SK-N-SH (cell line): ENCODE data around the gene CUEDC1. TPM values are rescaled to one million over a fixed set of nuclear protein-coding genes. Genes with fewer than 3 reads are reported as not detected.
A peak's percentile ranks its signal among the peaks of the same experiment; 100 is the strongest.

Experiments
- CTCF ChIA-PET: fragments of 300-600, 350-600 bp; formaldehyde crosslinking; extraction: SDS; loops from one replicate; lab custom pipeline; 2021; lab: Yijun Ruan, JAX
- POLR2A ChIA-PET: fragments of 350-600 bp; sonication (Branson Sonifier 250); formaldehyde crosslinking; extraction: SDS; loops from one replicate; lab custom pipeline; 2020; ENCODE audit warnings: antibody characterized with exemption, inconsistent platforms; lab: Yijun Ruan, JAX
- DNase-seq: peaks from one replicate; pipeline ENCODE4 v3.0.0; 2012
- H2AFZ ChIP-seq: fragments of 200-600 bp; sonication (generic); 2 replicates; pipeline ENCODE4 v1.8.1; 2016; ENCODE audit warnings: antibody characterized with exemption, mild to moderate bottlenecking, low read depth
- H3F3A ChIP-seq: fragments of 200-600 bp; sonication (generic); replicated peaks from 2 replicates; pipeline ENCODE3; 2016; ENCODE audit warnings: antibody characterized with exemption, mild to moderate bottlenecking; ENCODE audit not compliant: insufficient read depth
- H3K27ac ChIP-seq, 2 experiments: fragments of 200-500 bp in 1 of 2; fragments of 200-600 bp in 1 of 2; sonication (Bioruptor generic) in 1 of 2; sonication (generic), shearing (Covaris generic) in 1 of 2; 2 replicates each; pipeline versions ENCODE4 v1.5.1 to v1.6.1; 2014 to 2016; ENCODE audit warnings: low read depth in 2 of 2, inconsistent platforms in 1 of 2, low read length in 1 of 2, mild to moderate bottlenecking in 1 of 2, mixed read lengths in 1 of 2
- H3K27me3 ChIP-seq: fragments of 200-600 bp; sonication (generic), shearing (Covaris generic); 2 replicates; pipeline ENCODE4 v1.6.1; 2016; ENCODE audit warnings: mixed run types; ENCODE audit not compliant: insufficient read depth
- H3K36me3 ChIP-seq, 2 experiments: fragments of 200-500 bp in 1 of 2; fragments of 200-600 bp in 1 of 2; sonication (Bioruptor generic) in 1 of 2; sonication (generic) in 1 of 2; replicated peaks in 1 of 2; 2 replicates each; pipeline versions ENCODE3 to v1.5.1; 2014 to 2016; ENCODE audit warnings: low read length in 1 of 2, mild to moderate bottlenecking in 1 of 2; ENCODE audit not compliant: insufficient read depth in 2 of 2, control insufficient read depth in 1 of 2
- H3K4me1 ChIP-seq, 2 experiments: fragments of 200-500 bp in 1 of 2; fragments of 200-600 bp in 1 of 2; sonication (Bioruptor generic) in 1 of 2; sonication (generic), shearing (Covaris generic) in 1 of 2; 2 replicates each; pipeline versions ENCODE4 v1.5.1 to v1.6.1; 2014 to 2016; ENCODE audit warnings: low read depth in 1 of 2, low read length in 1 of 2, mixed run types in 1 of 2; ENCODE audit not compliant: insufficient read depth in 2 of 2, control insufficient read depth in 1 of 2
- H3K4me2 ChIP-seq: fragments of 200-600 bp; sonication (generic), shearing (Covaris generic); 2 replicates; pipeline ENCODE4 v1.6.1; 2017; ENCODE audit warnings: mixed run types
- H3K4me3 ChIP-seq, 2 experiments: fragments of 200-500 bp in 1 of 2; fragments of 200-600 bp in 1 of 2; sonication (Bioruptor generic) in 1 of 2; sonication (generic), shearing (Covaris generic) in 1 of 2; 2 replicates each; pipeline versions ENCODE4 v1.5.1 to v1.8.1; 2014 to 2016; ENCODE audit warnings: low read depth in 2 of 2, inconsistent platforms in 1 of 2, low read length in 1 of 2, mild to moderate bottlenecking in 1 of 2, mixed read lengths in 1 of 2, moderate library complexity in 1 of 2
- H3K79me2 ChIP-seq: fragments of 200-600 bp; sonication (generic); 2 replicates; pipeline ENCODE4 v1.8.1; 2017; ENCODE audit warnings: mild to moderate bottlenecking; ENCODE audit not compliant: insufficient read depth
- H3K9ac ChIP-seq: fragments of 200-600 bp; sonication (generic); 2 replicates; pipeline ENCODE4 v1.6.1; 2017; ENCODE audit warnings: mixed run types
- H3K9me2 ChIP-seq: fragments of 200-600 bp; sonication (generic); 2 replicates; pipeline ENCODE4 v1.6.1; 2017; ENCODE audit warnings: mixed run types
- H3K9me3 ChIP-seq: fragments of 200-600 bp; sonication (generic); 2 replicates; pipeline ENCODE4 v1.6.1; 2017; ENCODE audit warnings: mixed run types, mild to moderate bottlenecking, moderate library complexity
- H4K20me1 ChIP-seq: fragments of 200-600 bp; sonication (generic); 2 replicates; pipeline ENCODE4 v1.6.1; 2017; ENCODE audit warnings: mild to moderate bottlenecking, mixed run types; ENCODE audit not compliant: insufficient read depth
- EP300 ChIP-seq, 2 experiments: IDR thresholded peaks; 2 replicates each; pipeline versions ENCODE4 v1.4.0 to v1.6.1; 2012; ENCODE audit warnings: borderline replicate concordance in 1 of 2, low read depth in 1 of 2, low read length in 1 of 2
- EZH2phosphoT487 ChIP-seq: fragments of 200-600 bp; sonication (generic); IDR thresholded peaks from 2 replicates; pipeline ENCODE4 v1.6.1; 2017; ENCODE audit warnings: low read depth, mixed run types, mild to moderate bottlenecking, antibody characterized with exemption, moderate library complexity, borderline replicate concordance
- MXI1 ChIP-seq: IDR thresholded peaks from 2 replicates; pipeline ENCODE4 v1.6.1; 2012; ENCODE audit warnings: mild to moderate bottlenecking, low read depth, low read length, improper control_type of control experiment
- RAD21 ChIP-seq: IDR thresholded peaks from 2 replicates; pipeline ENCODE4 v1.6.1; 2012; ENCODE audit warnings: mild to moderate bottlenecking, low read length
- REST ChIP-seq: IDR thresholded peaks from 2 replicates; pipeline ENCODE4 v1.6.1; 2012; ENCODE audit warnings: mild to moderate bottlenecking, low read depth, low read length, moderate library complexity
- SMC3 ChIP-seq: IDR thresholded peaks from 2 replicates; pipeline ENCODE4 v1.6.1; 2012; ENCODE audit warnings: low read depth, low read length, improper control_type of control experiment
- TAF1 ChIP-seq: IDR thresholded peaks from 2 replicates; pipeline ENCODE4 v1.6.1; 2012; ENCODE audit warnings: low read depth, mild to moderate bottlenecking, low read length, moderate library complexity, borderline replicate concordance
- TCF12 ChIP-seq: IDR thresholded peaks from 2 replicates; pipeline ENCODE4 v1.4.0; 2012
- WGBS: methylation state at CpG from one replicate; pipeline ENCODE4 v1.1.6; 2017; ENCODE audit warnings: low lambda C conversion rate; 5-methylcytosine and 5-hydroxymethylcytosine counted together
- polyA plus RNA-seq, 3 experiments: library from polyadenylated mRNA; depleted of rRNA; stranded (reverse); fragments of >200 nt; gene quantifications; 2 replicates each; pipeline ENCODE4 v1.2.3, GENCODE V29; 2012
- TF ChIP-seq, protein P1 (sequence below): IDR thresholded peaks from 2 replicates; pipeline ENCODE4 v1.4.0; 2012; ENCODE audit warnings: low read depth

Gene CUEDC1, protein sequence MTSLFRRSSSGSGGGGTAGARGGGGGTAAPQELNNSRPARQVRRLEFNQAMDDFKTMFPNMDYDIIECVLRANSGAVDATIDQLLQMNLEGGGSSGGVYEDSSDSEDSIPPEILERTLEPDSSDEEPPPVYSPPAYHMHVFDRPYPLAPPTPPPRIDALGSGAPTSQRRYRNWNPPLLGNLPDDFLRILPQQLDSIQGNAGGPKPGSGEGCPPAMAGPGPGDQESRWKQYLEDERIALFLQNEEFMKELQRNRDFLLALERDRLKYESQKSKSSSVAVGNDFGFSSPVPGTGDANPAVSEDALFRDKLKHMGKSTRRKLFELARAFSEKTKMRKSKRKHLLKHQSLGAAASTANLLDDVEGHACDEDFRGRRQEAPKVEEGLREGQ
- 50.3 and 58.9 TPM in 2 replicates for polyA plus RNA-seq (2012; rRNA removed)
- polyA plus RNA-seq (2012; cell fraction: cytosol; rRNA removed): 25.4 and 31.6 TPM in 2 replicates
- polyA plus RNA-seq (2012; cell fraction: nucleus; rRNA removed): 207 and 306 TPM in 2 replicates

GRCh38 chr17:57955183-57955931, at the start of gene CUEDC1:
CUEDC1 (minus strand) TSS chr17:57955412; CDS start chr17:57885564, 69,848 bp downstream.
- H3K4me2 ChIP-seq: peak within 1 kb of the TSS; percentile 100
- peak within 1 kb of the TSS; percentile 90 for H2AFZ ChIP-seq
- H3K9me3 ChIP-seq: no peaks in the 10 kb centered on the region
- peak within 1 kb of the TSS; percentile 67 to 92 for H3K4me3 ChIP-seq
- H3K9me2 ChIP-seq: no peaks in the 10 kb centered on the region
- ChIA-PET CTCF (interaction anchor here (0.6 to 4.7 kb wide), 32 partner anchors 9 to 684 kb away, joined by 3 to 43 read pairs (median 6); no protein-coding TSS in a partner anchor), POLR2A (interaction anchor here (0.8 to 2.2 kb wide), 6 partner anchors 16 to 105 kb away, joined by 3 to 8 read pairs (median 4); partner anchors contain the start of genes MRPS23 and VEZF1)
- no peaks in the 10 kb centered on the region for H4K20me1 ChIP-seq
- DNase-seq: peak; percentile 98
- H3K79me2 ChIP-seq: peaks cover 52% of the 10 kb centered on the region
- peaks cover 22% of the 10 kb centered on the region for H3F3A ChIP-seq
- WGBS: 2% methylated on average over 27 of the region's 79 CpGs
- H3K9ac ChIP-seq: peak within 1 kb of the TSS; percentile 96
- no peaks in the 10 kb centered on the region for H3K36me3 ChIP-seq
- no peak for TF ChIP-seq REST
- peak; percentile 55; the same call in 1 of the 2 replicates for TF ChIP-seq TAF1
- TF ChIP-seq, protein P1, sequence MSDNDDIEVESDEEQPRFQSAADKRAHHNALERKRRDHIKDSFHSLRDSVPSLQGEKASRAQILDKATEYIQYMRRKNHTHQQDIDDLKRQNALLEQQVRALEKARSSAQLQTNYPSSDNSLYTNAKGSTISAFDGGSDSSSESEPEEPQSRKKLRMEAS: peak; percentile 34; the same call in 1 of the 2 replicates
- peak; percentile 24; the same call in 1 of the 2 replicates for TF ChIP-seq MXI1
- peak; percentile 23; the same call in 1 of the 2 replicates for TF ChIP-seq SMC3
- peak in 1 of 2 experiments; percentile 43; a peak in 1 of 4 replicates for TF ChIP-seq EP300 (IDR thresholded peaks at IDR 0.05; ENCODE audit: borderline replicate concordance in 1 of 2, low read depth in 1 of 2, low read length in 1 of 2)
- TF ChIP-seq RAD21: peak; percentile 17; the same call in 1 of the 2 replicates
- TF ChIP-seq TCF12: 0 out of 2 replicates have a peak, but pooled peaks have one; percentile 16
- TF ChIP-seq EZH2phosphoT487: no peak
- no peaks in the 10 kb centered on the region for H3K27me3 ChIP-seq
- peak within 1 kb of the TSS; percentile 71 to 79 for H3K27ac ChIP-seq
- H3K4me1 ChIP-seq: peaks cover 26 to 41% of the 10 kb centered on the region in 2 experiments; a peak in 3 of 4 replicates
